Suprapubic skin (tissue), 4 donors: Measurements from ENCODE around the gene FBXW12. TPM values are rescaled to one million over a fixed set of nuclear protein-coding genes. Genes with fewer than 3 reads are reported as not detected.
"Not testable (repeated sequence)": the region's sequence is repeated elsewhere in the genome, so short reads cannot be mapped to it uniquely, and the experiment has no call there.

Experiments
- DNase-seq, 2 donors: peaks; one replicate each; pipeline ENCODE4 v3.0.0-alpha.2; 2019; ENCODE audit warnings: low spot score in 2 of 2
- H3K27ac ChIP-seq: fragments of 200-600 bp; sonication (generic); one replicate; pipeline ENCODE4 v1.5.1; 2019
- H3K27me3 ChIP-seq: fragments of 200-600 bp; sonication (generic); one replicate; pipeline ENCODE4 v1.5.1; 2019
- H3K36me3 ChIP-seq: fragments of 200-600 bp; sonication (generic); one replicate; pipeline ENCODE4 v1.5.1; 2019
- H3K4me1 ChIP-seq: fragments of 200-600 bp; sonication (generic); one replicate; pipeline ENCODE4 v1.5.1; 2019
- H3K4me3 ChIP-seq: fragments of 200-600 bp; sonication (generic); one replicate; pipeline ENCODE4 v1.5.1; 2019; ENCODE audit warnings: mild to moderate bottlenecking
- H3K9me3 ChIP-seq: fragments of 200-600 bp; sonication (generic); one replicate; pipeline ENCODE4 v1.5.1; 2019
- EP300 ChIP-seq: sonication (generic); formaldehyde crosslinking; IDR thresholded peaks from one replicate; pipeline ENCODE4 v1.6.1; 2017; ENCODE audit warnings: antibody characterized with exemption
- POLR2A ChIP-seq, 2 donors: fragments of 450-650 bp; IDR thresholded peaks; one replicate each; pipeline ENCODE4 v1.6.1; 2017; ENCODE audit warnings: antibody characterized with exemption in 2 of 2, mild to moderate bottlenecking in 2 of 2, moderate library complexity in 2 of 2
- POLR2AphosphoS5 ChIP-seq, 3 donors: sonication (generic); formaldehyde crosslinking; IDR thresholded peaks; one replicate each; pipeline ENCODE4 v1.6.1; 2017; ENCODE audit warnings: antibody characterized with exemption in 3 of 3
- WGBS: methylation state at CpG from one replicate; pipeline ENCODE4 v1.1.5; 2018; 5-methylcytosine and 5-hydroxymethylcytosine counted together
- total RNA-seq, 4 donors: library from RNA; depleted of rRNA; stranded (reverse); fragments of >200 nt; gene quantifications; one replicate each; pipeline ENCODE4 v1.1.0, GENCODE V29; 2016
- TF ChIP-seq, protein P1 (sequence below), 2 donors: fragments of 200-600 bp in 1 of 2; fragments of 450-650 bp in 1 of 2; sonication (generic) in 1 of 2; IDR thresholded peaks; one replicate each; pipeline ENCODE4 v1.5.1; 2016 to 2019; ENCODE audit warnings: antibody characterized with exemption in 2 of 2, mild to moderate bottlenecking in 1 of 2, moderate library complexity in 1 of 2

FBXW12 gene
- total RNA-seq, 4 donors from 2014 or later, result not detected

DNA sequence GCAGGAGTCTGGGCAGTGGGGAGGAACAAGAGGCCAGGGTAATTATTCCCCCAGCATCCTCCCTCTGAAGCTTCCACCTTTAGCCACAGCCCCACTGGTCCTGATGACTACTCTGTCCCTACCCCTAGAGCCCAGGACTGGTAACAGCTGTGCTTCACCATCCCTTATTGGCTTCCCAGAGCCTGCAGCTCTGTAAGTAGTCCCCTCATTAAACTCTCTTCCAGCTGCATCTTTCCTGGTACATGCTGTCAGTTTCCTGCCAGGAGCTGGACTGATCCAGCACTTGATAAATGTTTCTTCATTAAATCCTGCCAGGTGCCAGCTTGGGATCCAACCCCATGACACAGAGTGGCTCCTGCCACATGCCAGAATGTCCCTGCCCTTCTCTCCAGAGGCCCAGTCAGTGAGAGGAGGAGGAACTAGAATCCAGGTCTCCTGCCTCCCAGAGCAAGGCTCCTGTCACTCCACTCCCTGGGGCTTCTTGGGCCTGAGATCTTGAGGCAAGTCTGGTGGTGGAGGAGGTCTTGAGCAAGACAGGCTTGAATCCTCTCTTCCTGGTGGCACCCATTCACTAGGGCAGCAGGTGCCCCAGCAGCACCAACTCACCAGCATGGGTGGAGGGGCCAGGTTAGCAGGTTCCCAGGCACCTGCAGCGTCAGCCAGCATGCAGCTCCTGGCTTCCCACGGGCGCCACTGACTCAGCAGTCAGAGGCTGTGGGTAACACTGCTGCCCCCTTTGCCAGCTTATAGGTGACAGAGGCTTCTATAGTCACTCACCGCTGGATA lies 27.6 kb downstream of the FBXW12 start:
- peaks cover 13% of the 10 kb centered on the region for H3K36me3 ChIP-seq
- peak in 1 of 2 donors; percentile 56 for DNase-seq
- TF ChIP-seq EP300 (no peak), POLR2AphosphoS5 (IDR thresholded peaks at IDR 0.05) (no peak), POLR2A (IDR thresholded peaks at IDR 0.05) (no peak)
- TF ChIP-seq, protein P1, sequence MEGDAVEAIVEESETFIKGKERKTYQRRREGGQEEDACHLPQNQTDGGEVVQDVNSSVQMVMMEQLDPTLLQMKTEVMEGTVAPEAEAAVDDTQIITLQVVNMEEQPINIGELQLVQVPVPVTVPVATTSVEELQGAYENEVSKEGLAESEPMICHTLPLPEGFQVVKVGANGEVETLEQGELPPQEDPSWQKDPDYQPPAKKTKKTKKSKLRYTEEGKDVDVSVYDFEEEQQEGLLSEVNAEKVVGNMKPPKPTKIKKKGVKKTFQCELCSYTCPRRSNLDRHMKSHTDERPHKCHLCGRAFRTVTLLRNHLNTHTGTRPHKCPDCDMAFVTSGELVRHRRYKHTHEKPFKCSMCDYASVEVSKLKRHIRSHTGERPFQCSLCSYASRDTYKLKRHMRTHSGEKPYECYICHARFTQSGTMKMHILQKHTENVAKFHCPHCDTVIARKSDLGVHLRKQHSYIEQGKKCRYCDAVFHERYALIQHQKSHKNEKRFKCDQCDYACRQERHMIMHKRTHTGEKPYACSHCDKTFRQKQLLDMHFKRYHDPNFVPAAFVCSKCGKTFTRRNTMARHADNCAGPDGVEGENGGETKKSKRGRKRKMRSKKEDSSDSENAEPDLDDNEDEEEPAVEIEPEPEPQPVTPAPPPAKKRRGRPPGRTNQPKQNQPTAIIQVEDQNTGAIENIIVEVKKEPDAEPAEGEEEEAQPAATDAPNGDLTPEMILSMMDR (IDR thresholded peaks at IDR 0.05), result no peak
- no peaks in the 10 kb centered on the region for H3K9me3 ChIP-seq
- no peak overlapping the region for H3K4me3 ChIP-seq
- 53% methylated on average over 4 of the region's 4 CpGs for WGBS
- no peaks in the 10 kb centered on the region for H3K27me3 ChIP-seq
- H3K27ac ChIP-seq, result peak overlapping the region; percentile 15
- H3K4me1 ChIP-seq, result peaks cover 28% of the 10 kb centered on the region

DNA sequence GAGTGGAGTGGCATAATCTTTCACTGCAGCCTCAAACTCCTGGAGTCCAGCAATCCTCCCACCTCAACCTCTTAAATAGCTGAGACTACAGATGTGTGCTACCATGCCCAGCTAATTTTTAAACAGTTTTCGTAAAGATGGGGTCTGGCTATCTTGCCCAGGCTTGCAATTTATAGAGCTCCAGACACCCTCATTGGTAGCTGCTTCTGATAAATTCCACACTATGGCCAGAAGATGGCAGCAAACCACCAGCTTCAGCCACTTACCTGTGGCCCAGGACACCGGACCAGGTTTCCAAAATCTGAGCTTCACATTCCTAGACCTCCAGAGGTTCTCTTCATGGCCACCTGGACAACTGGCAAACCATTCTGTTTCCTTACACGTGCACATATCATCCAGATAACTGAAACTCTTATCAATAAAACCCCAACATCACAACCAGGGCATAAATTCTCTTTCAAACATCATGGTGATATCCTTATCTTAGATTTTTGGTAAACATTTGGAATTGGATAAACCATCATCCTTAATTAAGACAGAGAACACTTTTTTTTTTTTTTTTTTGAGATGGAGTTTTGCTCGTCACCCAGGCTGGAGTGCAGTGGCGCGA lies 28.9 kb downstream of the FBXW12 start:
- Histone ChIP-seq H3K4me3 (no peak overlapping the region), H3K27ac (peak overlapping the region; percentile 15), H3K4me1 (peaks cover 35% of the 10 kb centered on the region), H3K36me3 (peaks cover 24% of the 10 kb centered on the region), H3K27me3 (no peaks in the 10 kb centered on the region), H3K9me3 (no peaks in the 10 kb centered on the region)
- DNase-seq, result peak in 1 of 2 donors; percentile 65
- 64% methylated on average over 6 of the region's 6 CpGs for WGBS
- TF ChIP-seq, protein P1 (IDR thresholded peaks at IDR 0.05), result peak; percentile 74 to 81
- TF ChIP-seq POLR2AphosphoS5 (IDR thresholded peaks at IDR 0.05), result no peak

DNA sequence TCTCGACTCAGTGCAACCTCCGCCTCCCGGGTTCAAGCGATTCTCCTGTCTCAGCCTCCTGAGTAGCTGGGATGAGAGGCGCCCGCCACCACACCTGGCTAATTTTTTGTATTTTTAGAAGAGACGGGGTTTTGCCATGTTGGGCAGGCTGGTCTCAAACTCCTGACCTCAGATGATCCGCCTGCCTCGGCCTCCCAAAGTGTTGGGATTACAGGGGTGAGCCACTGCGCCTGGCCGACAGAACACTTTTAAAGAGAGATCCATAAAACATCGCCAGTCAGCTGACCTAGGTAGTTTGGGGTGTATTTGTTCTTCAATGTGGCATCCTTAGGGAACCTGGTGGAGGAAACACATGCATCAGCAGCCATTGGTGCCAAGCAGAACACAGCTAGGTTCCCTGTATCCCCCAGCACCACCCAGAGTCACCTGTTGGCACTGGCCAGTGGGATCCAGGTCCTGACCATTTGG lies 29.4 kb downstream of the FBXW12 start:
- not testable (repeated sequence) for DNase-seq
- WGBS, result 85% methylated on average over 12 of the region's 12 CpGs

DNA sequence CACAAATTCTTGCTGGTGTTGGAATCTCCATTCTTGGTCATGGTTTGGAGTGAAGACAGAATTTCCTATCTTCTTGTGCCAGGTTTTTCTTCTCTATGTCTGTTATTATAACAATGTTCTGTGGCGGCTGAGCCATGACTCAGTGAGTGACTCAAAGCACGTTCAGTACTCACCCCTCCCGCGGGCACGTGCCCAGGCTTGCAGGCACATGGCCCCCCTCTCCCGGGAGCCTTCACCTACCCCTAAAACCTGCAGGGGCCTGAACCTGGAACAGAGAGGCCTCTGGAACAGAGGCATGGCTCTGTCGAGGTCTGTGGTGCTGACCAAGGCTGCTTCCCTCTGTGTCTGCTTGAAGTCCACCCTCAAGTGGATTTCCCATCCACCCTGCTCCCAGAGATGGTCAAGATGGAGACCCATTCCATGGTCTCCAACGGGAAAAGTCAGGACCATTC lies 30.3 kb downstream of the FBXW12 start:
- Histone ChIP-seq H3K27me3 (no peaks in the 10 kb centered on the region), H3K4me1 (peaks cover 37% of the 10 kb centered on the region), H3K9me3 (no peaks in the 10 kb centered on the region), H3K36me3 (peaks cover 38% of the 10 kb centered on the region), H3K4me3 (no peak overlapping the region), H3K27ac (peak overlapping the region; percentile 91)
- peak; percentile 95 to 97 for DNase-seq
- 13% methylated on average over 8 of the region's 8 CpGs for WGBS
- TF ChIP-seq POLR2AphosphoS5 (IDR thresholded peaks at IDR 0.05) (peak in 2 of 3 donors; percentile 83 to 90), EP300 (peak; percentile 84)
- TF ChIP-seq, protein P1 (IDR thresholded peaks at IDR 0.05), result no peak

More for the DNA sequence above, 29.4 kb downstream of the FBXW12 start:
- Histone ChIP-seq H3K4me1 (peaks cover 37% of the 10 kb centered on the region), H3K36me3 (peaks cover 30% of the 10 kb centered on the region), H3K27ac (peak overlapping the region; percentile 91)
- not testable (repeated sequence) for H3K4me3 ChIP-seq, H3K9me3 ChIP-seq, H3K27me3 ChIP-seq

DNA sequence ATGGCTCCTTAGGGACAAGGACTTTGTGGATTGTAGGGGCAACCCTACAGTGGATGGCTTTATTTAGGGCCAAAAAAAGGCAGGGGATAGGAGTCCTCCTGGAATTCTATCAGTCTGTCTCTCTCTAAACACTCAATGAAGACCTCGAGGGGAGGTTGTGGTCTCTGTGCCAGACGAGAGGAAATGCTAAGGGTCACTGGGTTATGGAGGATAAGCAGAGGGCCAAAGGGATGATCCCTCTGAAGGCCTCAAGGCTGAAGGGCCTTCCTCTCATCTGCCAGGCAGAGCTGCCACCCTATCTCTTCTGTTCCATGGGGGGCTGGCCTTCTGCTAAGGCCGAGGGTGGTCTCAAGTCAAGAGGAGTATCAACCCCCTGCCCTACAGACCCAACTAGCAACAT lies 30.9 kb downstream of the FBXW12 start:
- peaks cover 37% of the 10 kb centered on the region for H3K4me1 ChIP-seq
- peak overlapping the region; percentile 91 for H3K27ac ChIP-seq
- no peak overlapping the region for H3K4me3 ChIP-seq
- TF ChIP-seq POLR2AphosphoS5 (IDR thresholded peaks at IDR 0.05), result no peak
- TF ChIP-seq POLR2A (IDR thresholded peaks at IDR 0.05), result no peak
- no peak for TF ChIP-seq EP300
- TF ChIP-seq, protein P1 (IDR thresholded peaks at IDR 0.05), result no peak
- 58% methylated on average over 2 of the region's 3 CpGs for WGBS
- no peaks in the 10 kb centered on the region for H3K9me3 ChIP-seq
- DNase-seq, result no peak
- H3K27me3 ChIP-seq, result no peaks in the 10 kb centered on the region
- peaks cover 44% of the 10 kb centered on the region for H3K36me3 ChIP-seq
